GM12878 (cell line): ENCODE results near the gene DNAJA4. TPM values are rescaled to one million over a fixed set of nuclear protein-coding genes. Genes with fewer than 3 reads are reported as not detected.

Experiments
- EGR1 ChIP-seq, 2 experiments: IDR thresholded peaks; 1 replicate in 1 of 2; 2 replicates in 1 of 2; pipeline ENCODE4 v1.6.1; 2011 to 2012; ENCODE audit warnings: low read depth in 2 of 2, low read length in 2 of 2, borderline replicate concordance in 1 of 2, mild to moderate bottlenecking in 1 of 2, moderate library complexity in 1 of 2
- EZH2 ChIP-seq: IDR thresholded peaks from 2 replicates; pipeline ENCODE4 v1.6.1; 2012; ENCODE audit warnings: low read depth, mild to moderate bottlenecking, control low read depth, inconsistent platforms, low read length, borderline replicate concordance; ENCODE audit not compliant: control insufficient read depth
- FOS ChIP-seq: IDR thresholded peaks from 3 replicates; pipeline ENCODE4 v1.6.1; 2011; ENCODE audit warnings: borderline replicate concordance; ENCODE audit not compliant: insufficient read length; ENCODE audit errors: extremely low read depth
- HDGF ChIP-seq: fragments of 450-650 bp; IDR thresholded peaks from 2 replicates; pipeline ENCODE4 v1.6.1; 2016; ENCODE audit warnings: antibody characterized with exemption
- NFYB ChIP-seq: IDR thresholded peaks from 2 replicates; pipeline ENCODE4 v1.6.1; 2011; ENCODE audit warnings: low read depth, mild to moderate bottlenecking, low read length, improper control_type of control experiment, moderate library complexity; ENCODE audit not compliant: insufficient read depth
- NRF1 ChIP-seq: conservative IDR thresholded peaks from 2 replicates; pipeline ENCODE4 v1.6.1; 2011; ENCODE audit warnings: mild to moderate bottlenecking, low read depth, low read length, improper control_type of control experiment
- PBX3 ChIP-seq: IDR thresholded peaks from 2 replicates; pipeline ENCODE4 v1.6.1; 2011; ENCODE audit warnings: mild to moderate bottlenecking, low read depth, low read length, moderate library complexity; ENCODE audit not compliant: insufficient replicate concordance
- RCOR1 ChIP-seq: conservative IDR thresholded peaks from 2 replicates; pipeline ENCODE4 v1.6.1; 2012; ENCODE audit warnings: low read depth, low read length, improper control_type of control experiment
- SIN3A ChIP-seq: IDR thresholded peaks from 2 replicates; pipeline ENCODE4 v1.6.1; 2012; ENCODE audit warnings: low read depth, low read length, improper control_type of control experiment
- SKIL ChIP-seq: fragments of 450-650 bp; IDR thresholded peaks from 2 replicates; pipeline ENCODE4 v1.6.1; 2017; ENCODE audit warnings: mild to moderate bottlenecking, low read depth, inconsistent platforms; ENCODE audit not compliant: poor library complexity, severe bottlenecking
- SMAD1 ChIP-seq: fragments of 450-650 bp; IDR thresholded peaks from 2 replicates; pipeline ENCODE4 v1.6.1; 2018; ENCODE audit warnings: mild to moderate bottlenecking, low read depth; ENCODE audit not compliant: partially characterized antibody
- STAT1 ChIP-seq: fragments of 450-650 bp; conservative IDR thresholded peaks from 2 replicates; pipeline ENCODE4 v1.6.1; 2014; ENCODE audit warnings: antibody characterized with exemption, mild to moderate bottlenecking
- ZBTB4 ChIP-seq: fragments of 450-650 bp; formaldehyde crosslinking; IDR thresholded peaks from 2 replicates; pipeline ENCODE4 v1.4.0; 2022; ENCODE audit warnings: mild to moderate bottlenecking, moderate library complexity
- ZNF207 ChIP-seq: fragments of 450-650 bp; IDR thresholded peaks from 2 replicates; pipeline ENCODE4 v1.6.1; 2014; ENCODE audit warnings: antibody characterized with exemption, mild to moderate bottlenecking, borderline replicate concordance
- polyA plus RNA-seq, 11 experiments: library from polyadenylated mRNA; depleted of rRNA in 4 of 11; unstranded in 6 of 11; stranded (reverse) in 5 of 11; fragments of >200 nt; fragmentation: Nextera tagmentation in 4 of 11; fragmentation: Illumina TruSeq in 1 of 11; extraction: Ambion mirVana in 4 of 11; extraction: Trizol in 1 of 11; gene quantifications; 1 replicate in 1 of 11; 2 replicates in 10 of 11; pipeline versions ENCODE4 v1.2.1 to v1.2.3, GENCODE V29; 2011 to 2016; ENCODE audit warnings: inconsistent platforms in 2 of 11, missing spikeins in 2 of 11, low read depth in 1 of 11
- total RNA-seq, 4 experiments: library from RNA; depleted of rRNA in 3 of 4; stranded (reverse); fragments of >200 nt in 3 of 4; fragmentation: Illumina TruSeq in 1 of 4; extraction: Trizol in 1 of 4; gene quantifications; 2 replicates each; pipeline versions ENCODE4 v1.2.1 to v1.2.3, GENCODE V29; 2013 to 2021
- TF ChIP-seq, protein P1 (sequence below): IDR thresholded peaks from 2 replicates; pipeline ENCODE4 v1.6.1; 2012; ENCODE audit warnings: low read length, inconsistent platforms

DNAJA4 gene
- total and polyA plus RNA-seq, 10 of the 15 experiments (the other 5 are each of a cell fraction or from before 2014, with no cell fraction given), result 0.01 to 10.4 (median 4.1) TPM

GRCh38 chr15:78301326-78301725 is 37.0 kb downstream of the DNAJA4 start (continued):
- TF ChIP-seq ZBTB4 (CRISPR knock-in tag) (no peak), NFYB (no peak), ZNF207 (no peak), FOS (no peak), SKIL (no peak), EGR1 (IDR thresholded peaks at IDR 0.05; ENCODE audit: borderline replicate concordance in 1 of 2, low read depth in 2 of 2, low read length in 2 of 2) (no peak), NRF1 (no peak), RCOR1 (no peak), HDGF (no peak), STAT1 (no peak), PBX3 (no peak), EZH2 (no peak), SIN3A (no peak), SMAD1 (no peak)
- TF ChIP-seq, protein P1, sequence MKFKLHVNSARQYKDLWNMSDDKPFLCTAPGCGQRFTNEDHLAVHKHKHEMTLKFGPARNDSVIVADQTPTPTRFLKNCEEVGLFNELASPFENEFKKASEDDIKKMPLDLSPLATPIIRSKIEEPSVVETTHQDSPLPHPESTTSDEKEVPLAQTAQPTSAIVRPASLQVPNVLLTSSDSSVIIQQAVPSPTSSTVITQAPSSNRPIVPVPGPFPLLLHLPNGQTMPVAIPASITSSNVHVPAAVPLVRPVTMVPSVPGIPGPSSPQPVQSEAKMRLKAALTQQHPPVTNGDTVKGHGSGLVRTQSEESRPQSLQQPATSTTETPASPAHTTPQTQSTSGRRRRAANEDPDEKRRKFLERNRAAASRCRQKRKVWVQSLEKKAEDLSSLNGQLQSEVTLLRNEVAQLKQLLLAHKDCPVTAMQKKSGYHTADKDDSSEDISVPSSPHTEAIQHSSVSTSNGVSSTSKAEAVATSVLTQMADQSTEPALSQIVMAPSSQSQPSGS, result peak; percentile 82
